H1 (cell line): ENCODE measurements around the gene RABGAP1. TPM values are rescaled to one million over a fixed set of nuclear protein-coding genes. Genes with fewer than 3 reads are reported as not detected.

Experiments used
- CTCF ChIA-PET: fragments of 300-600 bp; sonication (Branson Sonifier 250); formaldehyde crosslinking; loops from one replicate; lab custom pipeline; 2021; ENCODE audit not compliant: partially characterized antibody; lab: Charles Lee
- POLR2A ChIA-PET: fragments of 300-600 bp; sonication (Branson Sonifier 250); formaldehyde crosslinking; loops from one replicate; lab custom pipeline; 2021; ENCODE audit warnings: inconsistent platforms; ENCODE audit not compliant: partially characterized antibody; lab: Charles Lee
- DNase-seq, 2 experiments: peaks; one replicate each; pipeline versions ENCODE4 v3.0.0 to v3.0.0-alpha.2; 2010 to 2022; ENCODE audit warnings: low spot score in 2 of 2, low read depth in 1 of 2, mixed read lengths in 1 of 2
- FAIRE-seq: peaks from 2 replicates; lab custom pipeline; 2011; peaks lifted over from hg19 to GRCh38; lab: Jason Lieb, UNC
- H2AFZ ChIP-seq: 2 replicates; pipeline ENCODE4 v1.8.1; 2012; ENCODE audit warnings: low read length, inconsistent platforms
- H2AK5ac ChIP-seq: 2 replicates; pipeline ENCODE4 v1.6.1; 2013; ENCODE audit warnings: low read depth, low read length
- H2BK120ac ChIP-seq: replicated peaks from 2 replicates; pipeline ENCODE3; 2013; ENCODE audit warnings: low read depth, low read length, inconsistent platforms
- H2BK12ac ChIP-seq: 2 replicates; pipeline ENCODE4 v1.6.1; 2013; ENCODE audit warnings: low read depth, low read length
- H2BK15ac ChIP-seq: 2 replicates; pipeline ENCODE4 v1.6.1; 2013; ENCODE audit warnings: low read length
- H2BK20ac ChIP-seq: 2 replicates; pipeline ENCODE4 v1.6.1; 2013; ENCODE audit warnings: low read length
- H2BK5ac ChIP-seq: 2 replicates; pipeline ENCODE4 v1.6.1; 2013; ENCODE audit warnings: low read depth, low read length
- H3K14ac ChIP-seq: 2 replicates; pipeline ENCODE4 v1.6.1; 2013; ENCODE audit warnings: inconsistent platforms; ENCODE audit not compliant: insufficient read length
- H3K18ac ChIP-seq: 2 replicates; pipeline ENCODE4 v1.6.1; 2013; ENCODE audit warnings: low read length; ENCODE audit errors: extremely low read depth
- H3K23ac ChIP-seq: 2 replicates; pipeline ENCODE4 v1.6.1; 2013; ENCODE audit warnings: inconsistent platforms; ENCODE audit not compliant: insufficient read length
- H3K23me2 ChIP-seq: 2 replicates; pipeline ENCODE4 v1.6.1; 2013; ENCODE audit warnings: low read depth, low read length
- H3K27ac ChIP-seq: 2 replicates; pipeline ENCODE4 v1.6.1; 2011; ENCODE audit warnings: low read depth, low read length, inconsistent platforms
- H3K27me3 ChIP-seq, 4 experiments: replicated peaks in 1 of 4; 1 replicate in 1 of 4; 2 replicates in 3 of 4; pipeline versions ENCODE4 v1.6.1 to v1.8.1; 2011 to 2013; ENCODE audit warnings: low read length in 3 of 4, mild to moderate bottlenecking in 3 of 4, inconsistent platforms in 2 of 4, mixed read lengths in 2 of 4, moderate library complexity in 1 of 4; ENCODE audit not compliant: control insufficient read depth in 3 of 4, insufficient read depth in 3 of 4; ENCODE audit errors: extremely low read depth in 1 of 4
- H3K36me3 ChIP-seq, 4 experiments: 2 replicates each; pipeline versions ENCODE4 v1.6.1 to v1.8.1; 2011 to 2013; ENCODE audit warnings: mild to moderate bottlenecking in 4 of 4, low read length in 3 of 4, moderate library complexity in 2 of 4, control low read depth in 1 of 4, inconsistent platforms in 1 of 4; ENCODE audit not compliant: insufficient read depth in 4 of 4, control insufficient read depth in 2 of 4
- H3K4ac ChIP-seq: replicated peaks from 2 replicates; pipeline ENCODE3; 2013; ENCODE audit warnings: low read length, low read depth, mixed read lengths, inconsistent platforms; ENCODE audit not compliant: insufficient read length
- H3K4me1 ChIP-seq, 4 experiments: replicated peaks in 1 of 4; 1 replicate in 1 of 4; 2 replicates in 3 of 4; pipeline versions ENCODE4 v1.6.1 to v1.8.1; 2011 to 2013; ENCODE audit warnings: low read length in 3 of 4, inconsistent platforms in 2 of 4, mixed read lengths in 1 of 4; ENCODE audit not compliant: insufficient read depth in 4 of 4, control insufficient read depth in 3 of 4
- H3K4me2 ChIP-seq, 2 experiments: 2 replicates each; pipeline versions ENCODE4 v1.6.1 to v1.8.1; 2011 to 2013; ENCODE audit warnings: low read depth in 2 of 2, low read length in 2 of 2, control low read depth in 1 of 2, inconsistent platforms in 1 of 2, mild to moderate bottlenecking in 1 of 2; ENCODE audit not compliant: insufficient read depth in 1 of 2
- H3K4me3 ChIP-seq, 4 experiments: fragments of 200-600, 300-600 bp in 1 of 4; sonication (generic), shearing (Covaris generic), sonication (Bioruptor Twin) in 1 of 4; 2 replicates each; pipeline versions ENCODE4 v1.5.1 to v1.8.1; 2011 to 2016; ENCODE audit warnings: low read length in 4 of 4, low read depth in 3 of 4, control low read depth in 2 of 4, inconsistent platforms in 2 of 4, mild to moderate bottlenecking in 2 of 4, mixed read lengths in 1 of 4, moderate library complexity in 1 of 4; ENCODE audit not compliant: insufficient read depth in 2 of 4; ENCODE audit errors: extremely low read depth in 1 of 4
- H3K56ac ChIP-seq: replicated peaks from 2 replicates; pipeline ENCODE3; 2013; ENCODE audit warnings: low read depth, mild to moderate bottlenecking, mixed read lengths, low read length, inconsistent platforms; ENCODE audit not compliant: insufficient read length
- H3K79me1 ChIP-seq: 2 replicates; pipeline ENCODE4 v1.6.1; 2013; ENCODE audit warnings: low read depth, low read length, control low read depth
- H3K79me2 ChIP-seq, 2 experiments: 2 replicates each; pipeline versions ENCODE4 v1.6.1 to v1.8.1; 2012 to 2013; ENCODE audit warnings: low read length in 2 of 2, mild to moderate bottlenecking in 2 of 2, inconsistent platforms in 1 of 2; ENCODE audit not compliant: insufficient read depth in 2 of 2, control insufficient read depth in 1 of 2
- H3K9ac ChIP-seq, 4 experiments: replicated peaks in 1 of 4; 1 replicate in 1 of 4; 2 replicates in 3 of 4; pipeline versions ENCODE4 v1.6.1 to v1.8.1; 2011 to 2013; ENCODE audit warnings: low read depth in 3 of 4, low read length in 3 of 4, control low read depth in 2 of 4, mild to moderate bottlenecking in 2 of 4, moderate library complexity in 2 of 4, inconsistent platforms in 1 of 4; ENCODE audit errors: extremely low read depth in 1 of 4
- H3K9me3 ChIP-seq, 2 experiments: 2 replicates each; pipeline versions ENCODE4 v1.6.1 to v1.8.1; 2012 to 2013; ENCODE audit warnings: mild to moderate bottlenecking in 2 of 2, moderate library complexity in 2 of 2, control low read depth in 1 of 2, inconsistent platforms in 1 of 2, low read depth in 1 of 2, low read length in 1 of 2, mixed read lengths in 1 of 2; ENCODE audit not compliant: insufficient read depth in 2 of 2
- H4K20me1 ChIP-seq, 2 experiments: replicated peaks in 1 of 2; 2 replicates each; pipeline versions ENCODE3 to v1.8.1; 2011 to 2013; ENCODE audit warnings: inconsistent platforms in 2 of 2, low read length in 2 of 2, mild to moderate bottlenecking in 1 of 2; ENCODE audit not compliant: insufficient read depth in 2 of 2, control insufficient read depth in 1 of 2
- H4K5ac ChIP-seq: 2 replicates; pipeline ENCODE4 v1.6.1; 2013; ENCODE audit warnings: low read length, low read depth, mixed read lengths, inconsistent platforms; ENCODE audit not compliant: insufficient read length
- H4K8ac ChIP-seq: 2 replicates; pipeline ENCODE4 v1.8.0; 2013; ENCODE audit warnings: mild to moderate bottlenecking, moderate library complexity, low read length, inconsistent platforms; ENCODE audit not compliant: insufficient read depth; ENCODE audit errors: extremely low read depth
- H4K91ac ChIP-seq: replicated peaks from 2 replicates; pipeline ENCODE3; 2013; ENCODE audit warnings: low read length, mixed read lengths, inconsistent platforms; ENCODE audit not compliant: insufficient read length
- TAF1 ChIP-seq: IDR thresholded peaks from 2 replicates; pipeline ENCODE4 v1.6.1; 2011; ENCODE audit warnings: mild to moderate bottlenecking, low read depth, low read length
- WGBS, 2 experiments: shearing (Covaris generic) in 1 of 2; methylation state at CpG; one replicate each; pipeline versions ENCODE4 v1.1.6 to v1.1.7; 2013 to 2015; ENCODE audit warnings: low lambda C conversion rate in 2 of 2, mixed read lengths in 2 of 2, inconsistent platforms in 1 of 2, low coverage in 1 of 2, missing lambda C conversion rate in 1 of 2; ENCODE audit not compliant: insufficient replicate concordance in 2 of 2, insufficient coverage in 1 of 2, insufficient read length in 1 of 2; ENCODE audit errors: extremely low coverage in 1 of 2, missing lambda C conversion rate in 1 of 2; 5-methylcytosine and 5-hydroxymethylcytosine counted together
- polyA plus RNA-seq, 7 experiments: library from polyadenylated mRNA; depleted of rRNA in 3 of 7; stranded (reverse) in 5 of 7; unstranded in 2 of 7; fragments of >200 nt in 5 of 7; fragments of 200-250 nt in 2 of 7; gene quantifications; 1 replicate in 5 of 7; 2 replicates in 1 of 7; 4 replicates in 1 of 7; pipeline versions ENCODE4 v1.2.1 to v1.2.3, GENCODE V29; 2011 to 2013; ENCODE audit warnings: missing spikeins in 2 of 7, mixed read lengths in 2 of 7
- total RNA-seq: library from RNA; stranded (reverse); fragmentation: NEBNext Ultra II Directional; extraction: Animal tissue kit (Norgen Biotek cat#: 25700); gene quantifications from 2 replicates; pipeline ENCODE4 v1.2.1, GENCODE V29; 2021

The RABGAP1 gene
- total and polyA plus RNA-seq, 2 of the 8 experiments (the other 6 are each of a cell fraction or from before 2014, with no cell fraction given) = 15.7 to 38.3 TPM

GRCh38 chr9:123090956-123091355, 150.1 kb downstream of the RABGAP1 start:
- Histone ChIP-seq H3K27me3 (no peaks in the 10 kb centered on the region), H4K91ac (no peak overlapping the region), H3K4me2 (no peak overlapping the region), H3K4me1 (no peaks in the 10 kb centered on the region), H3K79me1 (0 out of 2 replicates have a peak, but pooled peaks cover 2% of the 10 kb centered on the region), H3K56ac (no peak overlapping the region), H3K23ac (no peak overlapping the region), H2AK5ac (no peak overlapping the region), H2BK15ac (no peak overlapping the region), H3K4ac (no peak overlapping the region), H3K14ac (no peak overlapping the region), H3K9ac (no peak overlapping the region), H3K36me3 (peaks cover 11 to 48% (median 27%) of the 10 kb centered on the region in 4 experiments; a peak in 7 of 8 replicates), H2BK5ac (no peak overlapping the region), H4K20me1 (peaks cover 0 to 1% of the 10 kb centered on the region in 2 experiments), H3K4me3 (no peak overlapping the region), H3K23me2 (no peaks in the 10 kb centered on the region), H2BK20ac (no peak overlapping the region), H3K18ac (no peak overlapping the region), H2BK12ac (no peak overlapping the region), H2BK120ac (no peak overlapping the region), H3K27ac (no peak overlapping the region), H4K5ac (no peak overlapping the region), H4K8ac (no peak overlapping the region), H3K9me3 (no peaks in the 10 kb centered on the region), H3K79me2 (no peaks in the 10 kb centered on the region), H2AFZ (no peak overlapping the region)
- POLR2A ChIA-PET = interaction anchor here (1.2 to 1.3 kb wide), 2 partner anchors 11 to 14 kb away, joined by 3 to 4 read pairs; no protein-coding TSS in a partner anchor
- 98% methylated on average over 2 of the region's 2 CpGs; no CpG with 5 or more reads in 1 of the 2 experiments for WGBS, 2 experiments
- TF ChIP-seq TAF1 = no peak
- CTCF ChIA-PET = interaction anchor here (0.7 to 5.5 kb wide), 16 partner anchors 9 to 259 kb away, joined by 3 to 49 read pairs (median 4); no protein-coding TSS in a partner anchor
- no peak for DNase-seq
- no peak for FAIRE-seq
